Body of pancreas (tissue), 4 donors: ENCODE measurements around the gene HSPA4L.

Source experiments
- CTCF ChIP-seq, 7 experiments: fragments of 450-650 bp in 4 of 7; fragments of 200-600 bp in 3 of 7; sonication (generic) in 3 of 7; IDR thresholded peaks; one replicate each; pipeline ENCODE4 v1.5.1; 2016 to 2019; ENCODE audit warnings: antibody characterized with exemption in 7 of 7
- POLR2A ChIP-seq, 3 donors: fragments of 450-650 bp; IDR thresholded peaks; one replicate each; pipeline ENCODE4 v1.6.1; 2016; ENCODE audit warnings: antibody characterized with exemption in 3 of 3, mild to moderate bottlenecking in 2 of 3

- TF ChIP-seq CTCF (IDR thresholded peaks at IDR 0.05) (no peak), POLR2A (IDR thresholded peaks at IDR 0.05) (no peak)
Measured at GRCh38 chr4:127822430-127822829, 40.3 kb downstream of the HSPA4L start.
